ENCODE measurements around the gene SPIN1.

The SPIN1 gene

DNA sequence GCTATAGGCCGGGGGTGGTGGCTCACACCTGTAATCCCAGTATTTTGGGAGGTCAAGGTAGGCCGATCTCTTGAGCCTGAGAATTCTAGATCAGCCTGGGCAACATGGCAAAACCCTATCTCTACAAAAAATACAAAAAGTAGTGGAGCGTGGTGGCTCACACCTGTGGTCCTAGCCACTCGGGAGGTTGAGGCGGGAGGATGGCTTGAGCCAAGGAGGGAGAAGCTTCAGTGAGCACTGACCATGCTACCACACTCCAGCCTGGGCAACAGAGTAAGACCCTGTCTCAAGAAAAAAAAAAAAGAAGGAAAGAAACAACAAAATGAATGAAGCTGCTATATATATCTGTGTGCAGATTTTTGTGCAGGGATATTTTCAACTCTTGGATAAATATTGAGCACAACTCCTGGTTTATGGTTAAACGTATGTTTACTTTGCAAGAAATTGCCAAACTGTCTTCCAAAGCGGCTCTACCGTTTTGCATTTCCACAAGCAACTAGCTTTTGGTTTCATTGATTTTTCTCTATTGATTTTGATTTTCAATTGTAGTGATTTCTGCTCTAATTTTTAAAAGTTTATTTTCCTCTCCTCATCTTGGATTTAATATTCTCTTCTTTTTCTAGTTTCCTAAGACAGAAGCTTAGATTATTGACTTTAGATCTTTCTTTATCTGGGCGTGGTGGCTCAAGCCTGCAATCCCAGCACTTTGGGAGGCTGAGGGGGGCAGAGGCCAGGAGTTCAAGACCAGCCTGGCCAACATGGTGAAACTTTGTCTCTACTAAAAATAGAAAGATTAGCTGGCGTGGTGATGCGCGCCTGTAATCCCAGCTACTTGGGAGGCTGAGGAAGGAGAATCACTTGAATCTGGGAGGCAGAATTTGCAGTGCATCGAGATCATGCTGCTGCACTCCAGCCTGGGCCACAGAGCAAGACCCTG, 49.2 kb downstream of the SPIN1 start:
- no peak for DNase-seq

DNA sequence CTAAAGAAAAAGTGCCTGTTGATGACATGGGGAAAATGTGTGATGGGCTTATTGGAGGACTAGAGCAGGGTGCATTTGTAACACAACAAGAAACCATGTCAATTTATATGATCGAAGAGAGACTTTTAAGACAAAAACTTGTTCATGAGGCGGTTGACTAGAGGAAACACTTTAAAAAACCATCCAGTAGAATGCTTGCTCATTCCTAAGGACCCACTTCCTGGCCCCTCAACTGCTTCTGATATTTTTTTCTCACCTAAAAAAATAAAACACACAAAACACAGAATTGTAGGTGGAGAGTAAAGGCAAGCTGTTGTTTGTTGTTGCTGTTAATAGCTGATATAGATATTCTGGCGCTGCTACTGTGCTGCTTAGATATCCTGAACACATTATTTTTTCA, 50.6 kb downstream of the SPIN1 start:
- no peak for DNase-seq

DNA sequence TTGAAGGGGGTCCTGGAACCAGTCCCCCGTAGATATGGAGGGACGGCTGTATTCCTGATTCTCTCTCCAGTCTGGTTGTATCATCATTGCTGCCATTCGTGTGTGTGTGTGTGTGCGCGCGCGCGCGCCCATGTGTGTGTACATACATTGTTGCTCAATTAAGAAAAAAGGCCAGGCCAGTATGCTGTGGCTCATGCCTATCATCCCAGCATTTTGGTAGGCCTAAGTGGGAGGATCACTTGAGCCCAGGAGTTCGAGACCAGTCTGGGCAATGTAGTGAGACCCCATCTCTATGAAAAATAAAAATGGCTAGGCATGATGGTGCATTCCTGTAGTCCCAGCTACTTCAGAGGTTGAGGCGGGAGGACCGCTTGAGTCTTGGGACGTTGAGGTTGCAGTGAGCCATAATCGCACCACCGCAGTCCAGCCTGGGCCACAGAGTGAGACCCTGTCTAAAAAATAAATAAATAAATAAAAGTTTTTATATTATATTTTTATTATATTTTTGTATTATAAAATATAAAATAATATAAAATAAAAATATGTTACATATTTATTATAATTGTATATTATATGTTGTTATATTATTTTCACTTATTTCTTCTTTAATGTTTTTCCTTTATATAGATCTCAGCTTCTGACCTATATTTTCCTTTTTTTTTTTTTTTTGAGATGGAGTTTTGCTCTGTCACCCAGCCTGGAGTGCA, 53.2 kb downstream of the SPIN1 start:
- DNase-seq = no peak

DNA sequence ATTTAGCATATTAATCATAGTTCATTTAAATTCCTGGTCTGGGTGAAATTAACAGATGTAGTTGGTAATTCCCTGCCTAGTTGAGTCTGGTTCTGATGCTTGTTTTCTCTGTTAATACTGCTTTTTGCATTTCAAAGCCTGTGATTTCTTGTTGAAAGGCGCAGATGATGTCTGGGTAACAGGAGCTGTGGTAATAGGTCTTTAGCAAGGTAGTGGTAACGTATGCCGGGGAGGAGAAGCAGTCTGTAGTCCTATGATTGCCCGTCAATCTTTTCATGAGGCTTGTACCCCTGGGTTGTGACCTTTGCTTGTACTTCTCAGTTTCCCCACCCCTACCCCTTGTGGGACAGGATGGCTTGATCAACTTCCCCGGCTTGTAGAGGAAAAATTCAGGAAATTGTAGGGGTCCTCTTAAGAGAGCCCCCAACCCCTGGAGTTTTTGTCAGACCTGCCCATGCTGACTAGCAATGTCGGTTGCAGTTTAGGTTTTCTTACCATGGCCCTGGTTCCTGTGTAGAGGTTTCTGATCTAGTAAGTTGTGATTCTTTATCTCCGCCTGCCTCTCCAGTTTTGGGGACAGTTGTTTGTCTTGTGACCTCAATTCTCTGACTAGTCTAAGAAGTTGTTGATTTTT, 55.4 kb downstream of the SPIN1 start:
- no peak for DNase-seq

DNA sequence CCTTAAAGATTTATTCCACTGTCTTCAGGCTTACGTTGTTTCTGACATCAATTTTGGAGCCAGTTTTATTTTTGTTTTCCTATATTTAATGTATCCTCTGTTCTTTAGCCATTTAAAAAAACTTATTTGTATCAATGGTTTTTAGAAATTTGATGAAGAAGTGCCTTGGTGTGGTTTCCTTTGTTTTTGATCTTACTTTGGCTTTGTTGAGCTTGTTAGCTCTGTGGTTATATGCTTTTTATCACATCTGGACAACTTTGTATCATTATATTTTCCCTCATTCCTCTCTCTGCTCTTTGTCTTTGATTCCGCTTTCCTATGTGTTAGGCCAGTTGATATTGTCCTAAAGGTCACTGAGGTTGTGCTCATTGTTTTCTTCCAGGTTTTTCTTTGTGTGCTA, 58.5 kb downstream of the SPIN1 start:
- DNase-seq = no peak

DNA sequence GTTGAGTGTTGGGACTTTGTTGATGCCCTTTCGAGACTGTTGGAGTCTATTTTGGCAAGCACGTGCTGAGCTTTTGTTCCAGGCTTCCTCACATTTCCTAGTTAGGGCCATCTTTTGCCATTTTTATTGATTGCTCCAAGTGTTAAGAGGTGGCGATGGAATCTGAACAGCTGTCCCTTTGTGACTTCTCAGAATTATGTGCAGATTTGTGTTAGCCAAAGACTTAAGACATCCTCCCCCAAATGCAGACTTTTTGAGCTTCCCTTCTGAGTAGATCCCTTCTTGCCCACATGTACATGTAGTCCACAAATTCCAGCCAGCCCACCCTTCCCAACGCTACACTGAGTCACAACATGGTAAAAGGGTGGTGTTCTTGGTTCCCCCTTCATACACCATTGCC, 59.2 kb downstream of the SPIN1 start:
- DNase-seq = no peak

DNA sequence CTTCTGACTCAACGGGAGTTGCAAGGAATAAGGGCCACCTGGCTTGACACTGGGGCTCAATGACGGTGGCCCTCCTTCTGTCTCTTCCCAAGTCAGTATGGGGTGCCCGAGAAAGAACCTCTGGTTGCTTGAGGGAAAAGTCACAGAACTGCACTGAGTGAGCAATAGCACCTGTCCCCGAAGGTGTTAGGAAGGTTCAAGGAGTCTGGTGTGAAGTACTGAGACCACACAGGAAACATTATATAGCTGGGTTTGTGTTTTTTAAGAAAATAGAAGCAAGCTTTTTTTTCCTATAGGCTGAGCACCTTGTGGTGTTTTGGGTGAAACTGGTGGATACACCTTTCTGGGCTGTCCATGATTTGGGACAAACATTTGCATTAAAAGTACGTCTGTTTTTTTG, 62.9 kb downstream of the SPIN1 start:
- no peak for DNase-seq

DNA sequence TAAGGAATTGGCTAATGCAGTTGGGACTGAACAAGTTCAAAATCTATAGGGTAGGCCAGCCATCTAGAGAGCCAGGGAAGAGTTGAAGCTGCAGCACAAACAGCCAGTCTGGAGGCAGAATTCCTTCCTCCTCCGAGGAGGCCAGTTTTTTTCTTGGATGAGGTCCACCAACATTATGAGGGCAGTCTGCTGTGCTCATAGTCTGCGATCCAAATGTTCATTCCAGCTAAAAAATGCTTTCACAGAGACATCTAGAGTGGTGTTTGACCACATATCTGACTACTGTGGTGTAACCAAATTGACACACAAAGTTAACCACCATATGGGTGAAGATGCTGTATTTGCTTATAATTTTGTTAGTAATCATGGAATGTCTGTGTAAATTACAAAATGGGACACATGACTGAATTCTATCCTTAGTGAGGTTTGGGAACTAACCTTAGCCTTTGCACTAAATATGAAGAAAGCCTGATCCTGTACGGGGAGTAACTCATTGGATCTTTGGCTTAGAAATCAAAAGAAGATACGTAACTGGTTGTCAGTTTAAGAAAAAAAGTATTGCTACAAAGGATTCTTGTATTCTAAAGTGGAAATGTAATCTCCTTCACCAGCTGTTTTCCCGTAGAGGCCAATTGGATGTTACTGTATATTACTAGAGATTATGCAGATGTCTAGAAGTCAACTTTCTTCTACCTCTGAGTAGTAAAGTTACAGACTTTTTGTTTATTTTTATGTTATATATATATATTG, 70.6 kb downstream of the SPIN1 start:
- no peak for DNase-seq

DNA sequence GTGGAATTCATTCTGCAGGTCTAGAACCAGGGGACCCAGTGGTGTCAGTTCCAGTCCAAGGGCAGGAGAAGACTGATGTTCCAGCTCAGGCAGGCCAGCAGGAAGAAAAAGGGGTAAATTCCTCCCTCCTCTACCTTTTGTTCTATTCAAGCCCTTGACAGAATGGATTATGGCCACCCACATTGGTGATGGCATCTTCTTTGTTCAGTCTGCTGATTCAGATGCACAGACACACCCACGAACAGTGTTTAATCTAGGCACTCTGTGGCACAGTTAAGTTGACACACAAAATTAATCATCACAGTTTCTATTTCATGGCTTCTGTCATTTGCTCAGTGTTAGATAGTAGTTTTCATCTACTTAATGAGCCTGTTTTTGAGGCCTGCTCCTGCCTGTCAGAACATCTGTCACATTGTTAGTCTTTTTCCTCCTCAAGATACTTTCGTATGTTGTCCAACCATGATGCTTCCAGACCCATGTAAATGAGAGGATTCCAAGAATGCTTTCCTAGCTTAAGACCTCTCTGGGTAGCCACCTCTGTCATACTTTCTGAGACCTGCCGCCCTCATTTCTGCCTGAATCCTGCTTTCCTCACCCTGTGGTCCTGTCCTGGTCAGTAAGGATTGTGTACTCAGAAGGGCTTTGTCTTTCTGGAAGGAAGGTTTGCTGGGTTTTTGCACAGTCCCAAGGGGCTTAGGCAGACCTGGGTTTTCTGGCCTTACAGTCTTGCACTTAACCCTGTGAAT, 72.5 kb downstream of the SPIN1 start:
- DNase-seq = no peak

DNA sequence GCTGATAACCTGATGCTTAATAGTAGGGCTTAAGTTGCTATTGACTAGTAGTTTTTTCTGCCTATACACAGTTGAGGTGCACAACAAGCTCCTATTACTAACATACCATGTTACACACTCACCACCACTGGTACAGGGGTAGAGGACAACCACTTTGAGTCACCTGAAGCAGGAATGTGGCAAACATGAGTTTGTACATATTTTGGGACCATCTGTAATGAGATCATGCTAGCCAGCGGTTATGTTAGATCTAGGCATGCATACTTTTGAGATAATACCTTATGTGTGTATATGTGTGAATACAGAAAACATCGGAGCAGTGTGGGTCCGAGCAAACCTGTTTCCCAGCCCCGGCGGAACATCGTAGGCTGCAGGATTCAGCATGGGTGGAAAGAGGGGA, 73.9 kb downstream of the SPIN1 start:
- no peak for DNase-seq

DNA sequence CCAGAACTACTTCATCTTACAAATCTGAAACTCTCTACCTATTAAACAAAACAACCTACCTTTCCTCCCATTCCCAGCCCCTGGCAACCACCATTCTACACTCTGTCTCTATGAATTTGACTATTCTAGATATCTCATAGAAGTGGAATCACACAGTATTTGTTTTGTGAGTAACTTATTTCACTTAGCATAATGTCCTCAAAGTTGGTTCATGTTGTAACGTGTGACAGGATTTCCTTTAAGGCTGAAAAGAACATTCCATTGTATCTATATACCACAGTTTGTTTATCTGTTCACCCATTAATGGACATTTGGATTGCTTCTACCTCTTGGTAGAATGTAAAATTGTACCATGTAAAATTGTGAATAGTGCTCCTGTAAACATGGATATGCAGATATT, 76.6 kb downstream of the SPIN1 start:
- DNase-seq = no peak

DNA sequence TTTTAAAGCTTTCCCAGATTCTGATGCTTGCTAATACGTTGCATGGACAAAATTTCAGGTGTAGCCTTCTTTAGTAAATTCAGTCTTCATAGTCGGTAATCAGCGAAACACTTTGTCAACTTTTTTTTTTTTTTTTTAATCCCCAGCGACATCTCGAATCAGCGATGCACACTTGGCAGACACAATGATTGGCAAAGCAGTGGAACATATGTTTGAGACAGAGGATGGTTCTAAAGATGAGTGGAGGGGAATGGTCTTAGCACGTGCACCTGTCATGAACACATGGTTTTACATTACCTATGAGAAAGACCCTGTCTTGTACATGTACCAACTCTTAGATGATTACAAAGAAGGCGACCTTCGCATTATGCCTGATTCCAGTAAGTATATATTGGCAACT, 80.0 kb downstream of the SPIN1 start:
- DNase-seq = no peak

DNA sequence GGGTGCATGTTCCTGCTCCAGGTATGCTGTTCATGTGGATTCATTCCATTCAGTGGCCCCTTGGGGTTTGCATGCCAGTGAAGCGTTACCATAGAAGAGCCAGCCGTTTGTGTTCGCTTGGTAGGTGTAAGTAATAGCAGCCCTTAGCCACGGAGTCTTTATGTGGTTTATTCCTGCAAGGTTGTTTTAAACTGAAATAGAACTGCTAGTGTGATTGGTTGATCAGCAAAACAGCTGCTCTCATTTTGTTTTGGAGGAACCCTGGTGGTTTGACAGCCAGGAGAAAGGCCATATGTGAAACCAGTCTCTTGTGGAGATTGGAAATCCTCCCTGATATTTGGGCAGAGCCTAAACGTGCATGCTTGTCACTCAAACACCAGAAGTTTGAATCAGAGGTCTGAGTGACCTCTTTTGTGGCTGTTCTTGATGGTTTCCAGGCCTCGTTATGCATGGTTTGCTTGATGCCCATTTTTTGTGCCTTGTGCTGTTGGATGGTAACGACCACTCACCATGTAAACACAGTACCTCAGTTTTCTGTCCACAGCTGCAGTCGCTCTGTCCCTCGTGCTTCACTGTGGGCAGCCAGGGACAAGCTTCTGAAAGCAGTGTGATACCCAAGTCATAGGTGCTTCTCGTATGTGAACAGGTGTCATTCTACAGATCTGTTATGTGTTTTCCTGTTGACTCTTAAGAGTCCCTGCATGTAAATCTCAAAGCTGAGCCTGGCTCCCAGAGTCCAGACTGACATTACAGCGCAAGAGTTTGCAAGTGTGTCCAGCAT, 88.4 kb downstream of the SPIN1 start:
- DNase-seq = no peak

DNA sequence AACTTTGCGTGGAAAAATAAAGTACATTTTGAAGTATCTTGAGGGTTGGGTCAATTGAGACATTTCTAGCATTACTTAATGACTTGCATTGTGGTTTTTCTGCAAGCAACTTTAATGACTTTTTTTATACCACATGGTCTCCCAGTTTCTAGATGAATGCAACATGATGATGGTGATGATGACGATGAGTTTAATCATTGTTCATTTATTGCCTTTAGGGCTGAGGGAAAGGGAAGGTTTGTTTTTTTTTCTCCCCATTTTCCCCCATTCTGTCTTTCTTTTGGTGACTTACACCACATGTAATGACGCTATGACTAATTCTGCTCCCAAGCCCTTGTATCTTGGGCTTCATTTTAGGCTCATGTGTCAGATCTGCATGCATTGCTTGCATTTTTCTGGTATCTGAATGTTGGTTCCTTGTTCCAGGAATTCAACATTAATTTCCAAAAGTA, 89.1 kb downstream of the SPIN1 start:
- no peak for DNase-seq

DNA sequence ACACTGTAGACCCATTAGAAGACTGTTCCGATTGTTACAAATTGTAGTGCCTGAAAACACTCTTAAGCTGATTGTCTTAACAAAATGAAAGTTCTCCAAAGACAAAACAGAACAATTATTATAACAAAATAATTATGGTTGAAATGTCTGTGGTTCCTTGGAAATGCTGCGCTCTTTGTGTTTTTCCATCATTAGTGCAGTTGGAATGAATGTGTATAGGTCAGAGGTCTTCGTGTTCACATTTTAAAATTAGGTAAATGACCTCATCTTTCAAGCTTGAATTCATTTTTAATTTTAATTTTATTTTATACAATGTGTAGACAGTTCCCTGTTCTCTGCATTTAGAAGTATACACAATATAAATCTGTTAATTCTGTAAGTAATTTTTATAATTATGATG, 90.0 kb downstream of the SPIN1 start:
- DNase-seq = no peak

DNA sequence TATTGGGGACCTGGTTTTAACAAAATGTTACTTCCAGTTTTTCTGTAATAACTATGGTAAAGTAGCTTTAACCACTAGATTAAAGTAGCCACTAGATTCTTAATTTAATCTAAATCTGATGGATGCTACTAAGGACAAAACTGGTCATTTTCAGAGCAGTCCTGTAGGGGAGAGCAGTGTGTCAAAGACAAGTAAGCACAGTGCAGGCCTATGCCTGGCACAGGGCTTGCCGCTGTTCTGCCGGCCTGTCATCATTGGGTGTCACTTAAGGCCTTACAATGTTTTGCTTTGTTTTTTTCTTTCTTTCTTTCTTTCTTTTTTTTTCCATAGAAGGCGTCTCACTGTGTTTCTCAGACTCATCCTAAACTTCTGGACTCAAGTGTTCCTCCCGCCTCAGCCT, 93.7 kb downstream of the SPIN1 start:
- DNase-seq = no peak

DNA sequence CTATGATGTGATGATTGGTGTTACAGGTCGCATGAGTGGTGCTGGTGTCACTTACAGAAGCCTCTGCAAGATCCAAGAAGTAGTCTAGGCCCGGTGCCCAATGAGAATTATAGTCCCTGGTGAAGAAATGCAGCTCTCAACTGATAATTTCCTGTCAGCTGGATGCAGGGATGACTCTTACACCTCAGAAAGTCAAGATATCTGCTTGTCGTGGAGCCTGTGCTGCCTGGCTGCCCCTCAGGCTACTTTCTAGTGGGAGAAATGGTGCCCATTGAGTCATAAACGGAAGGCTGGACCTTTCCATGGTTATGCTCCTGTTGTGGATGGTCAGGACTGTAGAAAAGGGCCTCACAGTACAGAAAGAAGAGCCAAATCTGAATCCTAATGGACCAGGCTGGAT, 99.9 kb downstream of the SPIN1 start:
- DNase-seq = no peak

DNA sequence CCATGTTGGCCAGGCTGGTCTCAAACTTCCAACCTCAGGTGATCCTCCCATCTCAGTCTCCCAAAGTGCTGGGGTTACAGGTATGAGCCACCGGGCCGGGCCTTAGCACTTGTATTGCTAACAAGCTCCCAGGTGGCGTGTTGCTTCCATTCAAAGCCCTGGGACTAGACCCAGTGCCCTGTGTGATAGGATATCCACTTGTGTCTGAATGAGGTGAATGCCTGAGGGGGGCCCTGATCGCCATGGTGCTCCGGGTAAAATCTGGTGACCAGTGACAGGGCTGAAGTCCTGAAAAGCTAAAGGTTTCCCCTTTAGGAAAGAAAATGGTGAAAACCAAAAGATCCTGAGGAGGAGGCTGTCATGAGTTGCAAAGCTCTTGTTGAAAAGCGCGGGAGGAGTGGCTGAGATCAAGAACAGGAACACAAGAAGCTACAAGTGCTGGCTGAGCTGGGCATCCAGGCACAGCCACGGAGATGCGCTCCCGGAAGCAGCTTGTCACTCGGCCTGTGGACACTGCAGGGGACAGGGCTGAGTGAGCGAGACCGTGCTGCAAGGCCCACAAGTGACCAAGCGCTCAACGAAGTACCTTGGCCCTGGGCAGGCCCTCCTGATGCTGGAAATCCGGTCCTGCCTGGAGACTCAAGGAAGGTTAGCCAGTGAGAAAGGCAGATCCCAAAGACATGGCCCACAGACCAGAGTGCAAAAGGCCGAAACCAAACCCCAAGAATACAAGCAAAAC, 106.9 kb downstream of the SPIN1 start:
- no peak for DNase-seq

DNA sequence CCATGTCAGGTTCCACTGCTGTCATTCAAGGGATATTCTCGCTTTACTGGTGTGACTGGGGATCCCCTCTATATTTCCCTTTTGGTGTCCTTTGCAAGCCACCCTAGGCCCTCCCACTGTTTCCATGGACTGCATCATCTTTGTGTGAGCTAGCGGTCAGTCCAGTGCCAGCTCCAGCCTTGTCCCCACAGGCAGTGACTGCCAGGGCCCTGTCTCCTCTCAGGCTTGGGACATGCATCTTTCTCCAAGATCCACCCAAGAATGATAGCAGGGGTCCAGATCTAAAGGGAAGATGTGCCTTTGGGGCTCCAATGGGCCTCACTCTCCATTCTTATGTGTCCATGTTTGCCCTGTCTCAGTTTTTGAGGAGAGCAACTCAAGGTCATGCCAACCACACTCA, 109.0 kb downstream of the SPIN1 start:
- DNase-seq = no peak

DNA sequence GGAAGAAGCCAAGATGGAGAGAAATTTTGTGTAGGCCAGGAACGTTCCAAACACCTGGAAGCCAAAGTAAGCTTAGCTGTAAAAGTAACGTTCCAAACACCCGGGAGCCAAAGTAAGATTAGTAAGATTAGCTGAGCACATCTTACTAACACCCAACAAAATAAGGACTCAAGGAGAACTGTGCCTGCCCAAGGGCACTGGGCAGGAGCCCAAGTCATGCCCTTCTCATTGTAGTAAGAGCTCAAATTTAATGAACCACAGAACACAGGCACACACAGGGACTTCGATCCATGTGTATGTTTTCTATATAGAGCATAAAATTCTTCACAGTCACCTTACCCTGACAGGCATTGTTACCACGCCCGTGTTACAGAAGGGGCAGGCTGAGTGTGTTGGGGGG, 110.6 kb downstream of the SPIN1 start:
- no peak for DNase-seq

DNA sequence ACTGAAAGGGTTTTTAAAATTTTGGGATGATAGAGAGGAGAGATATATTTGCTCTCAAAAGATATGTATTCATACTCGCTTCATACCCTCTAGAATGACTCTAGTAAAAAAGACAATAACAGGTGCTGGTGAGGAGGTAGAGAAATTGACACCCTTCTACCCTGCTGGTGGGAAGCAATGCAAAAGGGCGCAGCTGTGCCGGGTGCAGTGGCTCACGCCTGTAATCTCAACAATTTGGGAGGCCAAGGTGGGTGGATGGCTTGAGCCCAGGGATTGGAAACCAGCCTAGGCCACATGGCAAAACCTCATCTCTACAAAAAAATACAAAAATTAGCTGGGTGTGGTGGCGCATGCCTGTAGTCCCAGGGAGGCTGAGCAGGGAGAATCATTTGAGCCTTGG, 112.8 kb downstream of the SPIN1 start:
- no peak for DNase-seq
